ENCODE results near the gene GH2.
"Not testable (repeated sequence)": the region's sequence is repeated elsewhere in the genome, so short reads cannot be mapped to it uniquely, and the experiment has no call there.

Gene GH2

GRCh38 chr17:63882626-63883126 lies 932 bp upstream of the GH2 start:
- in situ Hi-C loops (cut with MboI; ENCODE audit: low pct_unique_long_range_greater_than_20kb, low sequenced_read_pairs); DNase-seq: not testable (repeated sequence)

- DNase-seq; in situ Hi-C loops (cut with MboI; ENCODE audit: low pct_unique_long_range_greater_than_20kb, low sequenced_read_pairs): not testable (repeated sequence)
Measured at GRCh38 chr17:63881337-63881736, 407 bp downstream of the GH2 start.

GRCh38 chr17:63880706-63881105 lies 1.0 kb downstream of the GH2 start:
- no peak for DNase-seq
- in situ Hi-C loops (cut with MboI; ENCODE audit: low pct_unique_long_range_greater_than_20kb, low sequenced_read_pairs), result no loop called here

GRCh38 chr17:63878413-63878812 lies 3.3 kb downstream of the GH2 start:
- DNase-seq; in situ Hi-C loops (cut with MboI; ENCODE audit: low pct_unique_long_range_greater_than_20kb, low sequenced_read_pairs): not testable (repeated sequence)

GRCh38 chr17:63874693-63875092 lies 7.1 kb downstream of the GH2 start:
- DNase-seq; in situ Hi-C loops (cut with MboI; ENCODE audit: low pct_unique_long_range_greater_than_20kb, low sequenced_read_pairs): not testable (repeated sequence)

GRCh38 chr17:63874061-63874626 lies 7.6 kb downstream of the GH2 start:
- DNase-seq; in situ Hi-C loops (cut with MboI; ENCODE audit: low pct_unique_long_range_greater_than_20kb, low sequenced_read_pairs): not testable (repeated sequence)

- in situ Hi-C loops (cut with MboI; ENCODE audit: low pct_unique_long_range_greater_than_20kb, low sequenced_read_pairs); DNase-seq: not testable (repeated sequence)
Measured at GRCh38 chr17:63873577-63873976, 8.2 kb downstream of the GH2 start, which contains the start of gene CSH2. TSS of gene CSH2 (minus strand) at chr17:63873677. CDS start at chr17:63873614, 63 bp downstream.

- in situ Hi-C loops (cut with MboI; ENCODE audit: low pct_unique_long_range_greater_than_20kb, low sequenced_read_pairs), result not testable (repeated sequence)
Measured at GRCh38 chr17:63871646-63872365, 9.9 kb downstream of the GH2 start.

GRCh38 chr17:63870292-63870665 lies 11.5 kb downstream of the GH2 start:
- DNase-seq; in situ Hi-C loops (cut with MboI; ENCODE audit: low pct_unique_long_range_greater_than_20kb, low sequenced_read_pairs): not testable (repeated sequence)

More at GRCh38 chr17:63871646-63872365, 9.9 kb downstream of the GH2 start:
- not testable (repeated sequence) for DNase-seq

- DNase-seq; in situ Hi-C loops (cut with MboI; ENCODE audit: low pct_unique_long_range_greater_than_20kb, low sequenced_read_pairs): not testable (repeated sequence)
Measured at GRCh38 chr17:63869491-63870291, 12.1 kb downstream of the GH2 start.

GRCh38 chr17:63866625-63867024 lies 15.1 kb downstream of the GH2 start:
- in situ Hi-C loops (cut with MboI; ENCODE audit: low pct_unique_long_range_greater_than_20kb, low sequenced_read_pairs); DNase-seq: not testable (repeated sequence)

GRCh38 chr17:63859257-63859656 lies 22.5 kb downstream of the GH2 start:
- in situ Hi-C loops (cut with MboI; ENCODE audit: low pct_unique_long_range_greater_than_20kb, low sequenced_read_pairs), result no loop called here
- DNase-seq, result no peak

- in situ Hi-C loops (cut with MboI; ENCODE audit: low pct_unique_long_range_greater_than_20kb, low sequenced_read_pairs); DNase-seq: not testable (repeated sequence)
Measured at GRCh38 chr17:63856425-63856824, 25.3 kb downstream of the GH2 start.

- no peak for DNase-seq
- in situ Hi-C loops (cut with MboI; ENCODE audit: low pct_unique_long_range_greater_than_20kb, low sequenced_read_pairs), result no loop called here
Measured at GRCh38 chr17:63855185-63855584, 26.6 kb downstream of the GH2 start.

- in situ Hi-C loops (cut with MboI; ENCODE audit: low pct_unique_long_range_greater_than_20kb, low sequenced_read_pairs), result no loop called here
- no peak for DNase-seq
Measured at GRCh38 chr17:63854709-63855108, 27.0 kb downstream of the GH2 start.

- DNase-seq, result no peak
- in situ Hi-C loops (cut with MboI; ENCODE audit: low pct_unique_long_range_greater_than_20kb, low sequenced_read_pairs), result no loop called here
Measured at GRCh38 chr17:63853260-63853659, 28.5 kb downstream of the GH2 start.

GRCh38 chr17:63850401-63850800 lies 31.3 kb downstream of the GH2 start:
- in situ Hi-C loops (cut with MboI; ENCODE audit: low pct_unique_long_range_greater_than_20kb, low sequenced_read_pairs), result no loop called here
- no peak for DNase-seq

GRCh38 chr17:63848834-63849689 lies 32.7 kb downstream of the GH2 start:
- in situ Hi-C loops (cut with MboI; ENCODE audit: low pct_unique_long_range_greater_than_20kb, low sequenced_read_pairs), result no loop called here
- DNase-seq, result no peak
